ENCODE results near the gene EVA1A. TPM values are rescaled to one million over a fixed set of nuclear protein-coding genes. Genes with fewer than 3 reads are reported as not detected.

Gene EVA1A
- total RNA-seq, 2 experiments from 2014 or later = not detected

GRCh38 chr2:75553935-75554531, 6.7 kb downstream of the EVA1A start:
- H2AFZ ChIP-seq (ENCODE audit: low read length) = no peak overlapping the region
- no peaks in the 10 kb centered on the region for H3K36me3 ChIP-seq (ENCODE audit: insufficient read depth, low read length)
- no peaks in the 10 kb centered on the region for H3K9me3 ChIP-seq (ENCODE audit: low read length)
- no peak for DNase-seq (ENCODE audit: low spot score)
- TF ChIP-seq EZH2phosphoT487 (IDR thresholded peaks at IDR 0.05; ENCODE audit: borderline replicate concordance, low read depth, low read length) = no peak
- no peaks in the 10 kb centered on the region for H3K9me2 ChIP-seq (ENCODE audit: insufficient read depth, low read length)
- BruUV-seq (replicated peaks) = no TSS peak
- H3K27ac ChIP-seq (ENCODE audit: low read depth, low read length, poor library complexity, severe bottlenecking) = no peak overlapping the region
- H4K20me1 ChIP-seq (ENCODE audit: insufficient read depth, low read length) = no peaks in the 10 kb centered on the region
- ChIA-PET CTCF (ENCODE audit: unreplicated experiment) (no interaction called here), POLR2A (no interaction called here)
- no peaks in the 10 kb centered on the region for H3K4me1 ChIP-seq (ENCODE audit: insufficient read depth, low read length, poor library complexity, severe bottlenecking)
- no peak overlapping the region for H3K4me2 ChIP-seq (ENCODE audit: low read length)
- H3K4me3 ChIP-seq (ENCODE audit: low read depth, low read length, poor library complexity, severe bottlenecking) = no peak overlapping the region
- H3K79me2 ChIP-seq (ENCODE audit: insufficient read depth, low read depth, low read length) = no peaks in the 10 kb centered on the region
- intact Hi-C loops (cut with micrococcal nuclease; ENCODE audit: unreplicated experiment) = no loop called here

- Histone ChIP-seq H3K9me2 (ENCODE audit: insufficient read depth, low read length) (no peaks in the 10 kb centered on the region), H4K20me1 (ENCODE audit: insufficient read depth, low read length) (no peaks in the 10 kb centered on the region), H2AFZ (ENCODE audit: low read length) (no peak overlapping the region), H3K9me3 (ENCODE audit: low read length) (no peaks in the 10 kb centered on the region), H3K79me2 (ENCODE audit: insufficient read depth, low read depth, low read length) (no peaks in the 10 kb centered on the region), H3K4me3 (ENCODE audit: low read depth, low read length, poor library complexity, severe bottlenecking) (no peak overlapping the region), H3K4me2 (ENCODE audit: low read length) (no peak overlapping the region), H3K27ac (ENCODE audit: low read depth, low read length, poor library complexity, severe bottlenecking) (no peak overlapping the region), H3K4me1 (ENCODE audit: insufficient read depth, low read length, poor library complexity, severe bottlenecking) (no peaks in the 10 kb centered on the region), H3K36me3 (ENCODE audit: insufficient read depth, low read length) (no peaks in the 10 kb centered on the region)
- no TSS peak for BruUV-seq (replicated peaks)
- ChIA-PET CTCF (ENCODE audit: unreplicated experiment) (no interaction called here), POLR2A (no interaction called here)
- TF ChIP-seq EZH2phosphoT487 (IDR thresholded peaks at IDR 0.05; ENCODE audit: borderline replicate concordance, low read depth, low read length) = no peak
- TF ChIP-seq CTCF (conservative IDR thresholded peaks at IDR 0.05; ENCODE audit: low read length) = no peak
- DNase-seq (ENCODE audit: low spot score) = no peak
- intact Hi-C loops (cut with micrococcal nuclease; ENCODE audit: unreplicated experiment) = no loop called here
These were observed 8.5 kb downstream of the EVA1A start for GRCh38 chr2:75552222-75552621.

- CTCF ChIA-PET (ENCODE audit: unreplicated experiment) = no interaction called here
These were observed 9.3 kb downstream of the EVA1A start for GRCh38 chr2:75551434-75551833.

More at GRCh38 chr2:75551434-75551833, 9.3 kb downstream of the EVA1A start:
- DNase-seq (ENCODE audit: low spot score) = no peak
- intact Hi-C loops (cut with micrococcal nuclease; ENCODE audit: unreplicated experiment) = no loop called here
- POLR2A ChIA-PET = interaction anchor here (0.7 kb wide), 1 partner anchor 359 kb away, joined by 3 read pairs; no protein-coding TSS in a partner anchor
- Histone ChIP-seq H3K27ac (ENCODE audit: low read depth, low read length, poor library complexity, severe bottlenecking) (no peak overlapping the region), H3K9me3 (ENCODE audit: low read length) (no peaks in the 10 kb centered on the region), H2AFZ (ENCODE audit: low read length) (no peak overlapping the region), H3K4me2 (ENCODE audit: low read length) (no peak overlapping the region), H3K9me2 (ENCODE audit: insufficient read depth, low read length) (no peaks in the 10 kb centered on the region), H3K4me1 (ENCODE audit: insufficient read depth, low read length, poor library complexity, severe bottlenecking) (no peaks in the 10 kb centered on the region), H3K79me2 (ENCODE audit: insufficient read depth, low read depth, low read length) (no peaks in the 10 kb centered on the region), H3K4me3 (ENCODE audit: low read depth, low read length, poor library complexity, severe bottlenecking) (no peak overlapping the region), H4K20me1 (ENCODE audit: insufficient read depth, low read length) (no peaks in the 10 kb centered on the region), H3K36me3 (ENCODE audit: insufficient read depth, low read length) (no peaks in the 10 kb centered on the region)
- no peak for TF ChIP-seq EZH2phosphoT487 (IDR thresholded peaks at IDR 0.05; ENCODE audit: borderline replicate concordance, low read depth, low read length)
- no TSS peak for BruUV-seq (replicated peaks)
